HG02571 (cell line): ENCODE data around the gene SPO11.
A peak's percentile ranks its signal among the peaks of the same experiment; 100 is the strongest.

Experiments used
- ATAC-seq: cut with Tn5 transposase; IDR thresholded peaks from one replicate; pipeline ENCODE4 v1.9.1; 2021; ENCODE audit warnings: mild to moderate bottlenecking, moderate library complexity; ENCODE audit not compliant: unreplicated experiment

The SPO11 gene

GRCh38 chr20:57389695-57390603, 60.3 kb downstream of the SPO11 start:
- no peak for ATAC-seq

GRCh38 chr20:57390604-57391438, 61.2 kb downstream of the SPO11 start, which contains the start of gene RBM38:
Gene RBM38, plus strand, starts transcription at chr20:57391396. Its CDS starts 186 bp downstream, at chr20:57391582.
- peak; percentile 57 for ATAC-seq

GRCh38 chr20:57391439-57392301, 62.1 kb downstream of the SPO11 start:
- peak; percentile 3 for ATAC-seq

GRCh38 chr20:57392512-57393271, 63.1 kb downstream of the SPO11 start:
- no peak for ATAC-seq
